ENCODE data around the gene RPS6KB2. TPM values are rescaled to one million over a fixed set of nuclear protein-coding genes. Genes with fewer than 3 reads are reported as not detected.

RPS6KB2 gene
- total RNA-seq, 1 donor from 2014 or later = 49.5 TPM

GRCh38 chr11:67431346-67432249 is 3.3 kb downstream of the RPS6KB2 start:
- no peak for DNase-seq (ENCODE audit: extremely low spot score, unreplicated experiment)
- Mint-ChIP-seq H3K27ac (ENCODE audit: unreplicated experiment) (no peak overlapping the region), H3K4me1 (ENCODE audit: unreplicated experiment) (peaks cover 11% of the 10 kb centered on the region), H3K27me3 (ENCODE audit: unreplicated experiment) (no peaks in the 10 kb centered on the region), H3K4me3 (ENCODE audit: unreplicated experiment) (no peak overlapping the region), H3K9me3 (ENCODE audit: unreplicated experiment) (no peaks in the 10 kb centered on the region), H3K36me3 (ENCODE audit: unreplicated experiment) (peaks cover 7% of the 10 kb centered on the region)
- TF ChIP-seq, protein P1, sequence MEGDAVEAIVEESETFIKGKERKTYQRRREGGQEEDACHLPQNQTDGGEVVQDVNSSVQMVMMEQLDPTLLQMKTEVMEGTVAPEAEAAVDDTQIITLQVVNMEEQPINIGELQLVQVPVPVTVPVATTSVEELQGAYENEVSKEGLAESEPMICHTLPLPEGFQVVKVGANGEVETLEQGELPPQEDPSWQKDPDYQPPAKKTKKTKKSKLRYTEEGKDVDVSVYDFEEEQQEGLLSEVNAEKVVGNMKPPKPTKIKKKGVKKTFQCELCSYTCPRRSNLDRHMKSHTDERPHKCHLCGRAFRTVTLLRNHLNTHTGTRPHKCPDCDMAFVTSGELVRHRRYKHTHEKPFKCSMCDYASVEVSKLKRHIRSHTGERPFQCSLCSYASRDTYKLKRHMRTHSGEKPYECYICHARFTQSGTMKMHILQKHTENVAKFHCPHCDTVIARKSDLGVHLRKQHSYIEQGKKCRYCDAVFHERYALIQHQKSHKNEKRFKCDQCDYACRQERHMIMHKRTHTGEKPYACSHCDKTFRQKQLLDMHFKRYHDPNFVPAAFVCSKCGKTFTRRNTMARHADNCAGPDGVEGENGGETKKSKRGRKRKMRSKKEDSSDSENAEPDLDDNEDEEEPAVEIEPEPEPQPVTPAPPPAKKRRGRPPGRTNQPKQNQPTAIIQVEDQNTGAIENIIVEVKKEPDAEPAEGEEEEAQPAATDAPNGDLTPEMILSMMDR (IDR thresholded peaks at IDR 0.05) = no peak

DNA sequence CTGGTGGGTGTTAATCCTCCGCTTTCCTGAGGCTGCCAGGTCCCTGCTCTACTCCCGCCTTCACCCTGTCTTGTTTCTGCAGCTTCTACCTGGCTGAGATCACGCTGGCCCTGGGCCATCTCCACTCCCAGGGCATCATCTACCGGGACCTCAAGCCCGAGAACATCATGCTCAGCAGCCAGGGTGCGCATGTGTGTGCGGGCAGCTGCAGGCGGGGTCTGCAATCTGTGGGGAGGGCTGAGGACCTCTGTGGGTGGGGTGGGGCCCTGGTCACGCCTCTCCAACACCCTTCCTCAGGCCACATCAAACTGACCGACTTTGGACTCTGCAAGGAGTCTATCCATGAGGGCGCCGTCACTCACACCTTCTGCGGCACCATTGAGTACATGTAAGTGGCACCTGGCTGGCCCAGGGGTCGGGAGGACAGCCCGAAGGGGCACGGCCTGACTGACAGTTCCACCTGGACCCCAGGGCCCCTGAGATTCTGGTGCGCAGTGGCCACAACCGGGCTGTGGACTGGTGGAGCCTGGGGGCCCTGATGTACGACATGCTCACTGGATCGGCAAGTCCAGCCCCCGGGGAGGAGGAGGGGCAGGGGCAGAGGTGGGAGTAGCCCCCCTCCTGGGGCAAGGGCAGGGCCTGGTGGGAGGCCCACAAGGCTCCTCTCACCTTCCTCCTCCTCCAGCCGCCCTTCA is 4.5 kb downstream of the RPS6KB2 start:
- no peak overlapping the region for H3K27ac Mint-ChIP-seq (ENCODE audit: unreplicated experiment)
- DNase-seq (ENCODE audit: extremely low spot score, unreplicated experiment) = no peak
- H3K27me3 Mint-ChIP-seq (ENCODE audit: unreplicated experiment) = no peaks in the 10 kb centered on the region
- no peaks in the 10 kb centered on the region for H3K9me3 Mint-ChIP-seq (ENCODE audit: unreplicated experiment)
- H3K4me1 Mint-ChIP-seq (ENCODE audit: unreplicated experiment) = peaks cover 10% of the 10 kb centered on the region
- no peak overlapping the region for H3K4me3 Mint-ChIP-seq (ENCODE audit: unreplicated experiment)
- H3K36me3 Mint-ChIP-seq (ENCODE audit: unreplicated experiment) = peaks cover 10% of the 10 kb centered on the region
- TF ChIP-seq, protein P1 (IDR thresholded peaks at IDR 0.05) = no peak

DNA sequence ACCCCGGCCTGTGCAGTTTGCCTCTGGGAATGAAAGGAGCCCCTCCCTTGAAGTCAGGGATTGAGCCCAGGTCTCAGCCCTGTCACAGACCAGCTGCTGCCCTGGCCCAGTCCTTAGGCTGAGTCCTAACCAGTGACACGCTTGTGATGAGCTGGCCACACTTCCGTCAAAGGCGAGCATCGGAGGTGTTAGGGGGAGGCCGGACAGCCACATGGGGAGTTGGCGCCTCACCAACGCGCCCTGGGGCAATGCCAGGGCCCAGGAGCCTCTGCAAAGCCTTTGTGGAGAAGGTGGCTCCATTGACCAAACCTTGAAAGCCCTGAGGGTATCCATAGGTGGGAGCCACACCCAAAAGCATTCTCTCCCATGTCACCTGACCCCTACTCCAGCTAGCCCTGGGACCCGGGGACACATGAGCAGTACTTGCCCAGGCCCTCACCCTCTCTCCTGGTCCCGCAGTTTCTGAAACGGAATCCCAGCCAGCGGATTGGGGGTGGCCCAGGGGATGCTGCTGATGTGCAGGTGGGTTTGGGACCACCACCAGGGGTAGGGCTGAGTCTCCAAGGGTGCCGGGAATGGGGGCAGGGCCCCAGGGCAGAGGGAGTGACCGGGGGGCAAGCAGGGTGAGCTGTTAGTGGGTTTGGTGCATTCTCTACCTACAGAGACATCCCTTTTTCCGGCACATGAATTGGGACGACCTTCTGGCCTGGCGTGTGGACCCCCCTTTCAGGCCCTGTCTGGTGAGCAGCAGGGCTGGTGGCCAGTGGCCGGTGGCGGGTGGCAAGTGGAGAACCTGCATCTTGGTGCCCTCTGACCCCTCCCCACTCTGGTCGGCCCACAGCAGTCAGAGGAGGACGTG is 5.5 kb downstream of the RPS6KB2 start:
- H3K36me3 Mint-ChIP-seq (ENCODE audit: unreplicated experiment) = peaks cover 12% of the 10 kb centered on the region
- H3K4me3 Mint-ChIP-seq (ENCODE audit: unreplicated experiment) = no peak overlapping the region
- peaks cover 10% of the 10 kb centered on the region for H3K4me1 Mint-ChIP-seq (ENCODE audit: unreplicated experiment)
- H3K27me3 Mint-ChIP-seq (ENCODE audit: unreplicated experiment) = no peaks in the 10 kb centered on the region
- TF ChIP-seq, protein P1 (IDR thresholded peaks at IDR 0.05) = no peak
- no peak for DNase-seq (ENCODE audit: extremely low spot score, unreplicated experiment)
- no peak overlapping the region for H3K27ac Mint-ChIP-seq (ENCODE audit: unreplicated experiment)
- no peaks in the 10 kb centered on the region for H3K9me3 Mint-ChIP-seq (ENCODE audit: unreplicated experiment)

DNA sequence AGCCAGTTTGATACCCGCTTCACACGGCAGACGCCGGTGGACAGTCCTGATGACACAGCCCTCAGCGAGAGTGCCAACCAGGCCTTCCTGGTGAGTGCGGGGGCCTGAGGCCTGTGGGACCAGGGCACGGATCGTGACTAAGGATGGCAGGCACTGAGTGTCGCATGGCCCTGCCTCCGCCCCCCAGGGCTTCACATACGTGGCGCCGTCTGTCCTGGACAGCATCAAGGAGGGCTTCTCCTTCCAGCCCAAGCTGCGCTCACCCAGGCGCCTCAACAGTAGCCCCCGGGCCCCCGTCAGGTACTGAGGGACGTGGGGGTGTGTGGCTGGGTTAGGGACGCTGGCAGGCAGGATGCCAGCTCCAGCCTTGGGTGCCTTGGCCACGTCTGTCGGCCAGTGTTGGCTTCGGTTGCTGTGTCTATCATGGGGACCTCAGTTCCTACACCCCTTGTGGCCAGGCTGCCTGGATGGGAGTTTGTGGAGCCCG is 6.1 kb downstream of the RPS6KB2 start:
- Mint-ChIP-seq H3K27me3 (ENCODE audit: unreplicated experiment) (no peaks in the 10 kb centered on the region), H3K4me3 (ENCODE audit: unreplicated experiment) (no peak overlapping the region), H3K4me1 (ENCODE audit: unreplicated experiment) (peaks cover 14% of the 10 kb centered on the region), H3K9me3 (ENCODE audit: unreplicated experiment) (no peaks in the 10 kb centered on the region), H3K36me3 (ENCODE audit: unreplicated experiment) (peaks cover 13% of the 10 kb centered on the region), H3K27ac (ENCODE audit: unreplicated experiment) (no peak overlapping the region)
- DNase-seq (ENCODE audit: extremely low spot score, unreplicated experiment) = no peak
- TF ChIP-seq, protein P1 (IDR thresholded peaks at IDR 0.05) = no peak
